Keratinocyte (primary cell): ENCODE results near the gene MYO7B. TPM values are rescaled to one million over a fixed set of nuclear protein-coding genes. Genes with fewer than 3 reads are reported as not detected.

ENCODE experiments used
- DNase-seq: peaks from one replicate; pipeline ENCODE4 v3.0.0-alpha.2; 2011; ENCODE audit warnings: low read depth, missing footprints, low spot score
- FAIRE-seq: peaks from 2 replicates; lab custom pipeline; 2011; peaks lifted over from hg19 to GRCh38; lab: Jason Lieb, UNC
- H2AFZ ChIP-seq: 2 replicates; pipeline ENCODE4 v1.6.0; 2012; ENCODE audit warnings: low read length, control low read depth, inconsistent platforms; ENCODE audit not compliant: control insufficient read depth
- H3K27ac ChIP-seq: 2 replicates; pipeline ENCODE4 v1.5.1; 2011; ENCODE audit warnings: low read length; ENCODE audit not compliant: control insufficient read depth, insufficient read depth
- H3K27me3 ChIP-seq: 3 replicates; pipeline ENCODE4 v1.6.0; 2011; ENCODE audit warnings: low read length; ENCODE audit not compliant: control insufficient read depth, insufficient read depth; ENCODE audit errors: extremely low read depth
- H3K36me3 ChIP-seq, 2 experiments: 2 replicates in 1 of 2; 3 replicates in 1 of 2; pipeline ENCODE4 v1.5.1; 2011; ENCODE audit warnings: low read length in 2 of 2, mild to moderate bottlenecking in 1 of 2; ENCODE audit not compliant: control insufficient read depth in 2 of 2, insufficient read depth in 2 of 2; ENCODE audit errors: extremely low read depth in 1 of 2
- H3K4me1 ChIP-seq: 3 replicates; pipeline ENCODE4 v1.5.1; 2011; ENCODE audit warnings: low read length; ENCODE audit not compliant: control insufficient read depth, insufficient read depth; ENCODE audit errors: extremely low read depth
- H3K4me2 ChIP-seq: 3 replicates; pipeline ENCODE4 v1.6.0; 2011; ENCODE audit warnings: low read depth, low read length; ENCODE audit not compliant: control insufficient read depth, insufficient read depth; ENCODE audit errors: extremely low read depth
- H3K4me3 ChIP-seq, 3 experiments: fragments of 200-600 bp in 1 of 3; sonication (generic) in 1 of 3; 2 replicates in 2 of 3; 3 replicates in 1 of 3; pipeline ENCODE4 v1.5.1; 2011 to 2016; ENCODE audit warnings: low read length in 3 of 3, mild to moderate bottlenecking in 3 of 3, control low read depth in 2 of 3, inconsistent platforms in 1 of 3, low read depth in 1 of 3, mixed read lengths in 1 of 3, mixed run types in 1 of 3, moderate library complexity in 1 of 3; ENCODE audit not compliant: control insufficient read depth in 2 of 3, insufficient read depth in 2 of 3; ENCODE audit errors: extremely low read depth in 1 of 3
- H3K79me2 ChIP-seq: 2 replicates; pipeline ENCODE4 v1.6.0; 2012; ENCODE audit warnings: low read length; ENCODE audit not compliant: control insufficient read depth, insufficient read depth
- H3K9ac ChIP-seq: 3 replicates; pipeline ENCODE4 v1.6.0; 2011; ENCODE audit warnings: low read length; ENCODE audit not compliant: control insufficient read depth, insufficient read depth; ENCODE audit errors: extremely low read depth
- H3K9me1 ChIP-seq: 3 replicates; pipeline ENCODE4 v1.6.0; 2011; ENCODE audit warnings: low read length; ENCODE audit not compliant: control insufficient read depth, insufficient read depth; ENCODE audit errors: extremely low read depth
- H3K9me3 ChIP-seq: 2 replicates; pipeline ENCODE4 v1.5.1; 2012; ENCODE audit warnings: low read depth, low read length; ENCODE audit not compliant: control insufficient read depth
- H4K20me1 ChIP-seq: 3 replicates; pipeline ENCODE4 v1.6.0; 2011; ENCODE audit warnings: low read length; ENCODE audit not compliant: control insufficient read depth, insufficient read depth; ENCODE audit errors: extremely low read depth
- EZH2 ChIP-seq: IDR thresholded peaks from one replicate; pipeline ENCODE4 v1.6.1; 2012; ENCODE audit warnings: inconsistent platforms, mild to moderate bottlenecking, low read length, moderate library complexity
- dilution Hi-C: fragments of 300-500 bp; cut with MboI; formaldehyde crosslinking; loops from one replicate; pipeline ENCODE4 v1.7.0; 2020; ENCODE audit warnings: low sequenced_read_pairs; ENCODE audit not compliant: extremely low pct_ligation_motif_present
- polyA plus RNA-seq, 5 experiments: library from polyadenylated mRNA; depleted of rRNA in 3 of 5; stranded (reverse) in 3 of 5; stranded (forward) in 1 of 5; unstranded in 1 of 5; fragments of >200 nt; gene quantifications; 1 replicate in 1 of 5; 2 replicates in 3 of 5; 3 replicates in 1 of 5; pipeline versions ENCODE4 v1.2.1 to v1.2.3, GENCODE V29; 2011 to 2012; ENCODE audit warnings: missing spikeins in 2 of 5, low read depth in 1 of 5, low replicate concordance in 1 of 5
- TF ChIP-seq, protein P1 (sequence below), 3 experiments: IDR thresholded peaks in 1 of 3; conservative IDR thresholded peaks in 1 of 3; optimal IDR thresholded peaks in 1 of 3; 2 replicates in 2 of 3; 3 replicates in 1 of 3; pipeline versions ENCODE3 to v1.5.1; 2011; ENCODE audit warnings: low read length in 3 of 3, mild to moderate bottlenecking in 3 of 3, moderate library complexity in 2 of 3, control low read depth in 1 of 3, inconsistent platforms in 1 of 3; ENCODE audit not compliant: insufficient read depth in 2 of 3; ENCODE audit errors: extremely low read depth in 1 of 3

The MYO7B gene
- polyA plus RNA-seq, 1 donor (not counting 4 experiments of a cell fraction or from before 2014, with no cell fraction given) = not detected

DNA sequence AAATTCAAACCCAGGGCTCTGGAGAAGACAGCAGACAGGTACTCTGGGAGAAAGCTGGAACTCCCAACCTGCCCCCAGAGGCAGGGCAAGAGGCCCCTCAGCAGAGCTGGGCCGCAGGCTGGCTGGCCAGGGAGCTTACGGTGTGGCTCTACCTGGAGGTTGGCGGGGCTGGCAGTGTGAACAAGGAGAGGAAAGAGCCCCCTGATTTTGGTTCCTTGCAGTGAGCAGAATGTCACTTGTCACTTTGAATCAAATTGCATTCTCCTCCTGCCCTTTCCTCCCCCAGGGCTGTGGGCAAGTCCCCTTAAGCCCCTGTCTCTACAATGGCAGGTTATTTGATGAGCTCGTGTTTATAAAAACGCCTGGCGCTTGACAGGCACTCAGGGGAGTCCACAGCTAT is 32.6 kb downstream of the MYO7B start:
- dilution Hi-C loops = no loop called here
- Histone ChIP-seq H3K79me2 (no peaks in the 10 kb centered on the region), H2AFZ (no peak overlapping the region), H3K9me1 (peaks cover 2% of the 10 kb centered on the region), H3K27ac (no peak overlapping the region), H3K9me3 (no peaks in the 10 kb centered on the region), H3K36me3 (no peaks in the 10 kb centered on the region), H4K20me1 (no peaks in the 10 kb centered on the region), H3K9ac (no peak overlapping the region), H3K4me3 (no peak overlapping the region), H3K4me1 (no peaks in the 10 kb centered on the region), H3K27me3 (peaks cover 3% of the 10 kb centered on the region), H3K4me2 (no peak overlapping the region)
- no peak for TF ChIP-seq EZH2
- TF ChIP-seq, protein P1, sequence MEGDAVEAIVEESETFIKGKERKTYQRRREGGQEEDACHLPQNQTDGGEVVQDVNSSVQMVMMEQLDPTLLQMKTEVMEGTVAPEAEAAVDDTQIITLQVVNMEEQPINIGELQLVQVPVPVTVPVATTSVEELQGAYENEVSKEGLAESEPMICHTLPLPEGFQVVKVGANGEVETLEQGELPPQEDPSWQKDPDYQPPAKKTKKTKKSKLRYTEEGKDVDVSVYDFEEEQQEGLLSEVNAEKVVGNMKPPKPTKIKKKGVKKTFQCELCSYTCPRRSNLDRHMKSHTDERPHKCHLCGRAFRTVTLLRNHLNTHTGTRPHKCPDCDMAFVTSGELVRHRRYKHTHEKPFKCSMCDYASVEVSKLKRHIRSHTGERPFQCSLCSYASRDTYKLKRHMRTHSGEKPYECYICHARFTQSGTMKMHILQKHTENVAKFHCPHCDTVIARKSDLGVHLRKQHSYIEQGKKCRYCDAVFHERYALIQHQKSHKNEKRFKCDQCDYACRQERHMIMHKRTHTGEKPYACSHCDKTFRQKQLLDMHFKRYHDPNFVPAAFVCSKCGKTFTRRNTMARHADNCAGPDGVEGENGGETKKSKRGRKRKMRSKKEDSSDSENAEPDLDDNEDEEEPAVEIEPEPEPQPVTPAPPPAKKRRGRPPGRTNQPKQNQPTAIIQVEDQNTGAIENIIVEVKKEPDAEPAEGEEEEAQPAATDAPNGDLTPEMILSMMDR (optimal IDR thresholded peaks at IDR 0.05 in 1 of 3, IDR thresholded peaks at IDR 0.05 in 1 of 3, conservative IDR thresholded peaks at IDR 0.05 in 1 of 3; ENCODE audit: extremely low read depth in 1 of 3, insufficient read depth in 2 of 3, low read length in 3 of 3) = no peak
- FAIRE-seq (no peak), DNase-seq (no peak)

DNA sequence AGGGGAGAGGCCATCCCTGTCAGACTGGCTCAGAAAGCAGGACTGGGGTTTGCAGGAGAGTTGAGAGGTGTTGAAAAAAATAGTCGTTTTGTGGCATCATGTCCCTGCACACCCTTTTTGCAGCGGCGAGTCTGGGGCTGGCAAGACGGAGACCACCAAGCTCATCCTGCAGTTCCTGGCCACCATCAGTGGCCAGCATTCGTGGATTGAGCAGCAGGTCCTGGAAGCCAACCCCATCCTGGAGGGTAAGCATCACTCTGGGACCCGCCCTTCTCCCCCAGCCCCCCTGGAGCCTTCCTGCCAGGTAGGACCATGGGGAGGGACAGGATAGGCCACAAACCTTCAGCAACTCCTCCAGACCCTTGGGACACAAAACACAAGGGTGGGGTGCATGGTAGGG is 34.2 kb downstream of the MYO7B start:
- H3K27me3 ChIP-seq = no peaks in the 10 kb centered on the region
- H3K4me1 ChIP-seq = no peaks in the 10 kb centered on the region
- TF ChIP-seq, protein P1 (optimal IDR thresholded peaks at IDR 0.05 in 1 of 3, IDR thresholded peaks at IDR 0.05 in 1 of 3, conservative IDR thresholded peaks at IDR 0.05 in 1 of 3; ENCODE audit: extremely low read depth in 1 of 3, insufficient read depth in 2 of 3, low read length in 3 of 3) = no peak
- TF ChIP-seq EZH2 = no peak
- H2AFZ ChIP-seq = no peak overlapping the region
- FAIRE-seq = no peak
- H3K9me3 ChIP-seq = no peaks in the 10 kb centered on the region
- H3K9ac ChIP-seq = no peak overlapping the region
- DNase-seq = no peak
- no peaks in the 10 kb centered on the region for H3K79me2 ChIP-seq
- dilution Hi-C loops = no loop called here
- H4K20me1 ChIP-seq = no peaks in the 10 kb centered on the region
- H3K36me3 ChIP-seq = no peaks in the 10 kb centered on the region
- no peak overlapping the region for H3K4me3 ChIP-seq
- no peak overlapping the region for H3K4me2 ChIP-seq
- peaks cover 2% of the 10 kb centered on the region for H3K9me1 ChIP-seq
- no peak overlapping the region for H3K27ac ChIP-seq
